HG03135 (cell line): ENCODE data around the gene EXOC4.

Experiments used
- ATAC-seq: cut with Tn5 transposase; IDR thresholded peaks from one replicate; pipeline ENCODE4 v1.9.1; 2021; ENCODE audit warnings: mild to moderate bottlenecking, moderate library complexity; ENCODE audit not compliant: unreplicated experiment

Gene EXOC4

GRCh38 chr7:133696056-133696455 lies 443.2 kb downstream of the EXOC4 start:
- no peak for ATAC-seq

GRCh38 chr7:133697585-133697984 lies 444.7 kb downstream of the EXOC4 start:
- ATAC-seq = no peak

- ATAC-seq = no peak
These were observed 445.2 kb downstream of the EXOC4 start for GRCh38 chr7:133698127-133698526.

- ATAC-seq = no peak
These were observed 446.5 kb downstream of the EXOC4 start for GRCh38 chr7:133699386-133699785.

GRCh38 chr7:133702078-133702477 lies 449.2 kb downstream of the EXOC4 start:
- no peak for ATAC-seq

GRCh38 chr7:133702960-133703359 lies 450.1 kb downstream of the EXOC4 start:
- no peak for ATAC-seq

- no peak for ATAC-seq
These were observed 450.7 kb downstream of the EXOC4 start for GRCh38 chr7:133703547-133703946.

- no peak for ATAC-seq
These were observed 451.6 kb downstream of the EXOC4 start for GRCh38 chr7:133704453-133704852.

GRCh38 chr7:133705596-133705995 lies 452.7 kb downstream of the EXOC4 start:
- no peak for ATAC-seq

GRCh38 chr7:133706016-133706415 lies 453.1 kb downstream of the EXOC4 start:
- no peak for ATAC-seq

GRCh38 chr7:133709036-133709880 lies 456.4 kb downstream of the EXOC4 start:
- no peak for ATAC-seq

- no peak for ATAC-seq
These were observed 459.7 kb downstream of the EXOC4 start for GRCh38 chr7:133712544-133712943.

- ATAC-seq = no peak
These were observed 461.8 kb downstream of the EXOC4 start for GRCh38 chr7:133714654-133715053.

GRCh38 chr7:133718131-133718530 lies 465.3 kb downstream of the EXOC4 start:
- ATAC-seq = no peak

GRCh38 chr7:133723044-133723443 lies 470.2 kb downstream of the EXOC4 start:
- no peak for ATAC-seq

GRCh38 chr7:133724148-133724547 lies 471.3 kb downstream of the EXOC4 start:
- no peak for ATAC-seq

GRCh38 chr7:133724694-133725093 lies 471.8 kb downstream of the EXOC4 start:
- ATAC-seq = no peak

GRCh38 chr7:133727476-133728214 lies 474.8 kb downstream of the EXOC4 start:
- ATAC-seq = no peak

- no peak for ATAC-seq
These were observed 477.5 kb downstream of the EXOC4 start for GRCh38 chr7:133730360-133730759.

- ATAC-seq = no peak
These were observed 480.5 kb downstream of the EXOC4 start for GRCh38 chr7:133733401-133733800.

- no peak for ATAC-seq
These were observed 482.3 kb downstream of the EXOC4 start for GRCh38 chr7:133735222-133735621.

GRCh38 chr7:133739817-133740216 lies 486.9 kb downstream of the EXOC4 start:
- no peak for ATAC-seq
